IPS DF 19.7 (cell line): ENCODE results near the gene TMEM132C.

ENCODE experiments used
- DNase-seq: peaks from one replicate; pipeline ENCODE4 v3.0.0-alpha.2; 2013; ENCODE audit warnings: low read depth, low spot score

The TMEM132C gene

DNA sequence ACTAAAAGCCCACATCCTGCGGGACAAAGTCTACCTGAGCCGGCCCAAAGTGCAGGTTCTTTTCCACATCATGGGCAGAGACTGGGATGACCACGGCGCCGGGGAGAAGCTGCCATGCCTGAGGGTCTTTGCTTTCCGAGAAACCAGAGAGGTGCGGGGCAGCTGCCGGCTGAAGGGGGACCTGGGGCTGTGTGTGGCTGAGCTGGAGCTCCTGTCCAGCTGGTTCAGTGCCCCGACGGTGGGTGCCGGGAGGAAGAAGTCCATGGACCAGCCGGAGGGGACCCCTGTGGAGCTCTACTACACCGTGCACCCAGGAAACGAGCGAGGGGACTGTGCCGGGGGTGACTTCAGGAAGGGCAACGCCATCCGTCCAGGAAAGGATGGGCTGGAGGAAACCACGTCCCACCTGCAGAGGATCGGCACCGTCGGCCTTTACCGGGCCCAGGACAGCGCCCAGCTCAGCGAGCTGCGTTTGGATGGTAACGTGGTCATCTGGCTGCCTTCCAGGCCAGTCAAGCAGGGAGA lies 148.1 kb downstream of the TMEM132C start:
- DNase-seq: no peak

DNA sequence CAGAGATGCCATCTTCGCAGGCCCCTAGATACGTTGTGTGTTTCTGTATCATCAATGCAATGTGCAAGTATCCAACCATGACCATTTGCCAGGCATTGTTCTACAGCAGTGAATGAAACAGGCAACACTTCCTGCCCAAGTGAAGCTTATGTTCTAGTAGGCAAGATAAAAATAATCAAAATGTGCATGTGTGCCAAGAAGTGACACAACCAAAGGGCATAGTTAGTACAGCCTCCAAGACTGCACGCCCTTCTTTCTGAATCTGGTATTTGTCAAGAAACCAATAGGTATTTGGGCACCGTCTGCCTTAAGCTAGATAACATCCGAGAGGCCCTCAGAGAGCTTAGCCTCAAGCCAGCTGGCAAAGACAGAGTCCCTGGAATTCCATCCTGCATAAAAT lies 152.0 kb downstream of the TMEM132C start:
- no peak for DNase-seq

DNA sequence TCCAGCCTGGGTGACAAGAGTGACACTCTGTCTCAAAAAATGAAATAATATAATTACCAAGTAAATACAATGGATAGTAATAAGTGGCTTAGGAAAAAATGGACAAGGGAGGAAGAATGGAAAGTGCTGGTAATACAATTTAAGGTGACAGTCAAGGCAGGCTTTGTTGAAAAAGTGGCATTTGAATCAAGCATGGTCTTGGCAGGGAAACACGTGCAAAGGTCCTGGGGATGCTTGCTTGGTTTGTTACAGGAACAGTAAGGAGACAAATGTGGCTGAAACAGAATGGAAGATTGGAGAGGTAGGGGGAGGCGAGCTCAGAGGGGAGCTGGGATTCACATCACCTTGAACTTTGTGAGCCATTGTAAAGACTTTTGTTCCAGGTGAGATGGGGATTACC lies 153.2 kb downstream of the TMEM132C start:
- DNase-seq: no peak

DNA sequence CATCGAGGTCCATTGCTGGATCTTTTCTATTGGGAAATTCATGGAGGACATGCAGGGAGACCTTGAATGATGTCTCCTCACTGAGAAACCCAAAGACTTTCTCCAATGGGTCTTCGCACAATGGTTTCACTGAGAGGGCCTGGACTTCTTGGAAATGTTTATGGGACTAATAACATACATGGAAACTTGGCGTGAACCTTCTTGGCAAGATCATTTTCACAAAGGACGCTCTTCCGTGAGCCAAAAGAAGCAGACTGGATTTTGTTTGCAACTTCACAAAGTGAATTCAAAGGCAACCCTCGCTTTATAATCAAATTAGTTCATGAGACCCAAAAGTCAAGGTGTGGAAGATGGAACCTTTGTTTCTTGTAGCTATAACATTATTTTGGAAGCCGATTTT lies 154.4 kb downstream of the TMEM132C start:
- no peak for DNase-seq

DNA sequence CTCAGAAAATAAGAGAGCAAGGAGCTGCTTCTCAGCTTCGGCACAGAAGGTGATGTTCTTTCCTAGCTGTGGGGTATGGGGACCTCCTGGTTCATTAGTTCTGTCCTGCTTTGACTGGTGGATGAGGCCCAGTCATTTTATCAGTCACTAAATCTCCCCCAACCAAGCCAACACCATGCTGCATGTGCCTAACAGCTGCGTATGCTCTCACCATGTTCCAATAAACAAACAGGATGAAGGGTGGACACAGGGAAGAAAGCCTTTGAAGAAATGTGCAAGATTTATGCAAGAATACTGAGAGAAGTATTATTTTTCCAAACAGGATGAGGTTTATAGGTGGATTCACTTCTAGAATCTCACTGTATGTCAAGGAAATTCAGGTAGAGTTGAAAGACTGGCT lies 156.2 kb downstream of the TMEM132C start:
- no peak for DNase-seq

DNA sequence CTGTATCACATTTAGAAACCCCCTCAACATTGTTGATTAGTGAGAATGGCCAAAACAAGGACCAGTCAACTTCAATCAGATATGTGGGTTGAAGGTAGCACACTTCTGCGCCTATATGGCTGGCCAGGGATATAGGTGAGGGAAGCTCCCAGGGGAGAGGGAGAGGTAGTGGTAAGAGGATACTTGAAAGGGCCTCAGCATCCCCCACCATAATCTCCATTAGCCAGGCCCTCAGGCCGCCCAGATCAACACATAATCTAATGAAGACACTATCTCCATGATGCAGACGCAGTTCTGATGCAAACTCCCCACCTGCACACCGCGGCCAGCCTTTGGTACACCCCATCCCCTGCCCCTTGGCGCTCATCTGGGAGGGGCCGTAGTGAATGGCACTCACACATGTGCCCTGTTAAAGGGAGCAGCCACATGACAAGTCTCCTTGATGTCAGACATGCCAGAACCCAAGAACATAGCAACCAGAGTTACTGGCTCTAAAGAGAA lies 158.0 kb downstream of the TMEM132C start:
- DNase-seq: no peak

DNA sequence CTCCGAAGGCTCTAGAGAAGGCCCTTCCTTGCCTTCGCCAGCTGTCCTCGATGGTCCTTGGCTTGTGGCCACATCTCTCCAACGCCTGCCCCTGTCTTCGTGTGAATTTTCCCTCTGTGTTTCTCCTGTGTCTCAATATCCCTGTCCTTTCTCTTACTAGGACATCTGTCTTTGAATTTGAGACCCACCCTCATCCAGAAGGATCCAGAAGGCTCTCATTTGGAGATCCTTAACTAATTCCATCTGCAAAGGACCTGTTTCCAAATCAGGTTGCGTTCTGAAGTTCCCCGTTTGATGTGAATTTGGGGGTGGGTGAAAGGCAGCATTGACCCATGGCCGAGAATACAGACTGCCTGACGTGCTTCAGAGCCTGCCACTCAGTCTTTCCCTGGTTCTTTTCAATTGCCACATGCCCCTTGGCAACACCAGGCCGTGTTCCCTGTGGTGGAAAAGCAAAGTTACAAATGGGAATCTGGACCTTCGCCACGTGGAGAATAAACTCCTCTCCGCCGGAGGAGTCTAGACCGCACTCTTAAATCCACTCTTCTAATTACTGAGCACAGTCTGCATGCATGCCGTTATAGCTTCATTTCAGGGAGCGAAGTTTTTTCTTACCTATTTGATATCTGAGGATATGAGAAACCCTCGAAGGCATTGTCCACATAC lies 158.8 kb downstream of the TMEM132C start:
- DNase-seq: no peak

DNA sequence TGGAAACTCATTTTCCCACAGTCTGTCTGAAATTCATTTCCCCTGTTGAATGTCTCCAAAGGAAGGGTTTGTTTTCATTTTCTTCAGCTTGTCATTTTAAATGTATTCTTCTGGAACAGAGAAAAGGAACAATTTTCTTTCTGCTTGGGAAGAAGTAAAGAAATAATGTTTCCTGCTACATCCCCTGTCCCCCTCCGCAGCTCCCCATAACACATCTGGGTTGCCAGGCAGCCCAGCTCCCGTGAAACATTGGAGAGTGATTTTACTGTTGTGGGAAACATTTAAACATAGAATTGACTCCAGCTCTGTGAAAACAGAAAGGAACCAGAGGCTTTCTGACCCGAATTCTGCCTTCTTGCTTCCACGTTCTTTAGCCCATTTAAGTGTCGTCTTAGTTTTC lies 159.5 kb downstream of the TMEM132C start:
- DNase-seq: no peak

DNA sequence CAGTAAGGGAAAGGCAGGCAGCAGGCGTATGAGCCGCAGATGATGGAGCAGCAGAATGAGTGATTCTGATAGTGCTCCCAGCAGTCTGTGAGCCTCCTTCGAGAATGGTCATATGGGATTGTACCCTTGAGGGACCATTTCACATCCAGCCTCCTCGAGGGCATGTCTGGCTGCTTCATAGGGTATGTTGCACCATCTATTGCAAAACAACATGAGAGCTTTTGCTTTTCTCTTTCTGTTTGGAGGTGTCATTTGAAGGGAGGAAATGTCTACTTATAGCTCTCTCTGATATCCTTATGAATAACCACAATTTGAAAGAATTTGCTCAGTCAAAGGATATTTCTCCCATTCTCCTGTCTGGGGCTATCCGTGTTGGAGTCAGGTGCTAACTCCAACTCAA lies 172.8 kb downstream of the TMEM132C start:
- DNase-seq: no peak

DNA sequence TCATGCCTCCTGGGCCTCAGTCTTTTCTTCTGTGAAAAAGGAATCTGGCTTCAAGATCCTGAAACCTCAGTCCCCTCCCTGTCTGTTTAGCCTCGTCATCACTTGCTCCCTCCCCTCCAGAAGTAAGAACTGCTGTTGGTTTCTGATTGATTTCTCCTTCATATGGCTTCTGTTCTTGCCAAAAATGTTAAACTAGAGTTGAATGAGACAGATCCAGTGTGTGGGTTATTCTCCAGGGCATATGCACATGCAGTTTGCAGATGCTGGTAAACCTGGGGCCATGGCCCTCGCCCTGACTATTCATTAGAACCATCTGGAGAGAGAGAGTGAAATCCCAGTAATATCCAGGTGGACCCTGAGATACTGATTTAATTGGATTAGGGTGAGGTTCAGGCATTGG lies 175.1 kb downstream of the TMEM132C start:
- no peak for DNase-seq

DNA sequence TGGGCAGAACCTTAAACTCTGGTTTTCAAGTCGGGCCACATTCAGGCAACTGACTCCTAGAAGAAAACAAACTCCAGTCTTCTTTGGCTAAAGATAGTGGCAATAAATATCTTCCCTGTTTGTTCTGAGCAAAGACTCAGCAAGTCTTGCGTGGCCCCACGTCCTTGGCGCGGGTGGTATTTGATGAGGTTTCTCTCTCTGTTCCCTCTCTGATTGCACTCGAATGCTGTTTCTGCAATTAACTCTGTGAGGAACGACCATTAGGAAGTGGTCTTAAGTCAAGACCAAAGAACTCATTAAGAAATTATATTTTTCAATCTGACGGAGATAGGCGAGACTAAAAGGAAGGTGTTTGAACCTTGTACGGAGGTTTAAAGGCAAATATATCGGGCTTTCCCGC lies 177.6 kb downstream of the TMEM132C start:
- no peak for DNase-seq

DNA sequence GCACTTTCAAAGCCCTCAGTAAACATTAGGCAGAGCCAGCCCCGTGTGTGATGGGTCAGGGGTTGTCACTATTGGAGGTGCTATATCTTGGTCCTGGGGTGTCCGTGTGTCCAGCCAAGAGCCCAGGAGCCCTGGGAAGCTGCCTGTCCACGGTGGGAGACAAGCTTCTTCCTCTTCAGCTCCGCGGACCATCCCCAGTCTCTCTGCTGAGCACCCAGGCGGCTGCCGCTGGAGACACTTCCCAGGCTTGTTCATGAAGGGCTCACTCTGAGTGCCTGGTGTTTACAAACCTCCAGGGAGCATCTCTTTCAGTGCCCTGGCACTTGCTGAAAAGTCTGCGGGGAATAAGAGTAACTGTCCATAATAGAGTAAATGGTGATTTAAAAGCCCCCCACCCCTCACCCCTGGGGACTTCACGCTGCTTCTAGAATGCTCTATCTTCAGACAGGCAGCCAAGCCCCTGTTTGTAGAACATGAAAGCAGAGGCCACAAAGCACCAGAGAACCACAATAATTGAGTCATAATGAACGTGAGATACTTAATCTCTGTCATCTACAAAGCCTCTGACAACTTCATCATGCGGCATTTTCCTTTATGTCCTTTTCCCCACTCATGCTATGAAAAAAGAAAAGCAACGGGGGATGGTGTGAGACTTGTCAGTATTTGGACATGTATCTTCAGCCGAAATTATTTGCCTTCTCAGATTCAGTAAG lies 178.6 kb downstream of the TMEM132C start:
- no peak for DNase-seq

DNA sequence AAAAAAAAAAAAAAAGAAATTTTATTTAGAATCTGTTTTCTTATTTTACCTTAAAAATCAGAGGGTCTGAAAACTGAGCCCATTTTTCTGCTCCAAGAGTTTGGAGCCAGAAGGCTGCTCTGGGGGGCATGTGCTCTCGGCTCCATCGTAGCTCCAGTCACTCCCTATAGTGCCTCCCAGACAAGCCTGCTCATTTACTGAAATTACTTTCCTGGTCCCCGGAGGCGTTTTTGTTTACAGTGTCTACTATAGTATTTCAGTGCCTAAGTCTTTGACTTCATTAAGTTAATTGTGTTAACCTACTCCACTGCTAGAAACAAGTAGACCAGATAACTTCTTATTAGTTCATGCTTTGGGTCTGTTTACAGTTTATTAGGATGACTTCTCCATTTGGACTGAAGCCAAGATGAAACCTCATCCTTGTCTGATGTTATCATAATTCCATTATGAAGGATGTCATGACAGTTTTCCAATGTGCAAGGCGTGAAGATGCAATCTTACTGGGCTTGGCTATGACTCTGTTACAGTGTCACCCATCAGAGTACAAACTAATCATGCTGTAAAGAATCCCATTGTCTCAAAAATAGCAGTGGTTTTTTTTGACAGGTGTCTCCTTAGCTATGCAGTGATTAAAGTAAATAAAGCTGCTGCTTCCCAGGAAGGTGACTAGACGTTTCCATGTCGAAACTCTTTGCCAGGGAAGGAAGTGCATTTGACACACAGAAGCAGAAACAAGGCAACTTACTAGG lies 182.3 kb downstream of the TMEM132C start:
- DNase-seq: no peak

DNA sequence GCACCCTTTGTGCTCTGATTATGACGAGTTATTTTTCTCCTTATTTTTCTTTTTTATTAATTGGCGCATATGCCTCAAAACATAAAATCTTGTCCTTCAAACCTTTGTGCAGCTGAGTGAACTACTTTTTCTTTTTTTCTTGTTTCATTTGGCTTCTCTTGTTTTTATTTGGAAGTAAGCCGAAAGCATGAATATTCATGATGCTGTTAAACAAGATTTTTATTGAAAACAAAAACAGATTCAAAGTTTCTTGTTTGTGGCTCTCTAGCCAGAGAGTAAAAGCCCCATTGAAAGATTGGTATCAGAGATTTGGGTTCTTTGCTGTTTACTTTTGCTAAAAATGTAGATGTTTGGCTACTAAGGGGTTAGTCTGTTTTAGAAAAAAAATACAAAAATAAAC lies 183.8 kb downstream of the TMEM132C start:
- DNase-seq: no peak

DNA sequence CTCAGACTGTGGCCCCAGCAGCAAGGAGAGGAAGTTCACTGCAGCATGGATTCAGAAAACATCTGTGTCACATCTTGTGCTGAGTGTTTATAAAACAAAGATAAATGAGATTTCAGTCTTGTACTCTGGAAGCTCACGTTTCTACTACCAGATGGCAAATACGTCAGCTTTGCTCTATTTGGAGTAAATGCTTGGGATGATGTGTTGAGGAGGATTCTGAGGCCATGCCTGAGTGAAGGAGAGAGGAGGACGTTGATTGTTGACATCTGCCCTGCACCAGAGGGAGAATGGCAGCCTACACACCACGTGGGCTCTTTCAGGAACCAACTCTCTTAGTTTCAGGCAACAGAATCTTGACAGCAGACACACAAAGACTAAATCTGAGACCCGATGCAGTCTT lies 188.9 kb downstream of the TMEM132C start:
- DNase-seq: no peak

DNA sequence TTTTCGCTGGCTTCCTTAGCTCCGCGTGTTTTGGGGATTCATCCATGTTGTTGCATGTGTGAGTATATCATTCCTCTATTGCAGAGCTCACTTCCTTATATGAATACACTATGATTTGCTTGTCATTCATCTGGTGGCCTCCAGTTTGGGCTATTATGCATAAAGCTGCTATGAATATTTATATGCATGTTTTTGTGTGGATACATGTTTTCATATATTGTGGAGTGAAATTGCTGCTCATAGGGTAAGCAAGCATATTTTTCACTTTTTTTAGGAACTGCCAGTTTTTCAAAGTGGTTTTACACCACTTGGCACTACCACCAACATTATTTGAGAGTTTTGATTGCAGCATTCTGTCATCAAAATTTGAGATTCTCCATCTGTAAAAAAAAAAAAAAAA lies 190.0 kb downstream of the TMEM132C start:
- no peak for DNase-seq

DNA sequence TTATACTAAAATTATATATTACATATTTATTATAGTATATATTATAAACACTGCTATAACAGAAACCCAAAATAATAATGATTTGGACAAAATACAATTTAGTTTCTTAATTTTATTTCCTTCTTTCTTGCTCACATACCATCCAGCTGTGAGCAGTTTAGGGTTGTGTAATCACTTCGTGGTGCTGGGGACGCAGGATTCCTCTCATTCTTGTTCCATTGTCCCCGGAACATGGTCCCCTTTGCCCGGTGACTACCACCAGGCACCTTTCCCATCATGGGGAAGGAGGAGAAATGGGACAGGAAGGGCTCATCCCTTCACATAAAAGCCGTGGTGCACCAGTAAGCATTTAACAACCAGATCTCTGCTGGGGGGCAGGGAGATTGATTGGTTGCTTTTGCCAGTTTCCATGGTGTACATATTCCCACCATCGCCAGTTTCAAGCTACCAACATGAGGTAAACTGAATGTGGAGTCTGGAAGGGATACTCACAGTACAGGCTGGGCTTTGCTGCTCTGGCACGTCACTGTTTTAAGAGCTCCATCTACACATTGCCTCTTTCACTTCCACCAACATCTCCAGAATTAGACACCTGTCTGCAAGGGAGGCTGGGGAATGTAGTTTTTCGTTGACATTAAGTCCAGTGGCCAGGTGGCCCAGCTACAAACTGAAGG lies 191.5 kb downstream of the TMEM132C start:
- peak; percentile 40 for DNase-seq

DNA sequence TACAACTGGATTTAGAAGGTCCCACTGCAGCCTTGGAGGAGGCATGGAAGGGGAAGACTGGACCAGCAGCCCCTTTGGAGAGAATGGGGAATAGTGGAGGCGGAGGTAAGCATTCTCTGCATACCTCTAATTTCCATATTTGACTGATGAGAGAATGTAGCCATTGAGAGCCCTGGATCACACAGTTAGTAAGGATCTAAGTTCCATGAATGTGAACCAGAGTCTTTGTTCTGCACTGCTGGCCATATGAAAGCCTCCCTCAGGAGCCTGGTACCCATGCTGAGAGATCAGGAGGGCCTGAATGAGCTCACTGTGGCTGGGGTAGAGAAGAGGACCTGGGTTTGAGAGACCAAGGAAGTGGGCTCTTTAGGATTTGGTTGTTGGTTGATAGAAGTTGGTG lies 192.1 kb downstream of the TMEM132C start:
- peak; percentile 83 for DNase-seq

DNA sequence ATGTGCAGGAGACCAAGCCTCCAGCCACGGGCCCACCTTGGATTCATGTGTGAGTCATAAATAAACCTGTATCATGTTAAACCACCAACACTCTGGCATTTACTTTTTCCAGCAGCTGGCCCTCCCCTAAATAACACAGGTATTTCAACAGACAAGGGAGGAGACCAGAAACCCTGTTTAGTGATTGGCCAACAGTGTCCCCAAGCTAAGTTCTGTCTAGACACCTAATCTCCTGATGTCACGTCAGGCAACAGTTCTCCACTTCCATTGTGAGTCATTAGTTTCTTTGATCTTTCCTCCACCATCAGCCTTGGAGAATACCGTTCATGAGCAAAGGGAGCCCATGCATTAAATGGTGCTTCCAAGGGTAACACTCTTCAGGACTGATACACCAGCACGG lies 196.9 kb downstream of the TMEM132C start:
- no peak for DNase-seq

DNA sequence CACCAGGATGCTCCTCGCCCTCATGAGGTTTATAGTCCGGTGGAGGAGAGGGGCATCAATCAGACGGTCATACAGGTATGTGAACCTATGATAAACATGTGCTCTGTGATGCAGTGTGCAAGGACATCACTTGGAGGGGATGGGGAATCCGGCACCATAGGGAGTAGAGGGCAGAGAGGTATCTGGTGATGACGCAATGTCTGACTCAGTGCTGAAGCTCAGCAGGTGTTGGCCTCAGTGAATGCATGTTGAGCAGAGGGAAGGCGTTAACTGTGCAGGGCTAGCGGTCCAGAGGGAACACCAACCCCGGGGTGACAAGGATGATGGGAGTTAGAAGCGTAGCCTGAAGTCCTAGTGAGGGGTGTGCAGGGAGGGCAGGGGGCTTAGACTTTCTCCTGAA lies 200.9 kb downstream of the TMEM132C start:
- no peak for DNase-seq

DNA sequence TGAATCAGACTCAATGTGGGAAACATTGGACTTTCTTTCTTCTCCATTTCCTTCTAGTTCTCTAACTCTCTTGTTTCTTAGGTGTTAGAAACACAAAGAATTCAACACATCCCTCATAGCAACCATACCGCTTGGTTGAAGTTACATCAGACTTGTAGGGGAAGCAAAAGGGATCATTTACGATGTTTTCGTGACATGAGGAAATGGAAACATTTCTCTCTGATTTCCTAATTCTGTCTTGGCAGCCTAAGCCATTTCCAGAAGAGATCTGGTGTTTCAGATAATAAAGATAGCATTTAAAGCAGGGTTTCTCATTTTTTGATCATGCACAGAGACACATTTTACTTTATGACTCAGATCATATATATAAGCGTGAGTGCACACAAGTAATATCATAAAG lies 202.0 kb downstream of the TMEM132C start:
- no peak for DNase-seq

DNA sequence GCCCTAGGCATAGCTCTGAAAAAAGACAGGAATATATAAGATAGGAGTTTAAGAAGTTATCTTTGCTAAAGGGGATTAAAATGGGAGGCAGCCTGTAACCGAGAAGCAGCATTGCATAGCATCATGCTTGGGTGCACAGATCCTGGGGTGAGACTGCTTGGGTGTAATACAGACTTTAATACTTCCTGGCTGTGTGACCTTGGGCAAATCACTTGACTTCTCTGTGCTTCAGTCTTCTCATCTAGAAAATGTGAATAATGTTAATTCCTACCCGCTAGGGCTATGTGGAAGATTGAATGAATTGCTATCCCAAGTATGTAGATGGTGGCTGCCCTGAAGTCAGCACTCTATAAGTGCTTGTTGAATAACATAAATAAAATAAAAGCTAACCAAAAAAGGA lies 204.5 kb downstream of the TMEM132C start:
- DNase-seq: no peak
